ENCODE results near the gene TIMM23.
"Not testable (repeated sequence)": the region's sequence is repeated elsewhere in the genome, so short reads cannot be mapped to it uniquely, and the experiment has no call there.

The TIMM23 gene

DNA sequence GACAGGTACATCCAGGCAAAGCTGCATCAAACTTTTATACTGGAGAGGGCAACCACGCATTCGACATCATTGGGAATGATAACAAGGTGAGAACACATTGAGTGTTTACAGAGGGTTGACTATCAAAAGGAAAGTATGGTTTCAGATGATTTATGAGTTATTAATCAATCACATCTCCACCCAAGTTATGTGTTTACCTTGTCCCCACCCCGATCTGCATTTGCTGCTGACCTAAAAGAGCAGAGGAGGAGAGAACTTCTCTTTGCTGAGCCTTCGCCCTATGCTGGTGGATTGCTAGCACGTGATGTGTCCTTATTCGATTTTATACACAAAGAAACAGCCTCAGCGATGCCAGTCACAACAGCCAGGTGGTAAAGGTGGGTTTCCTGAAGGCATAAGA is 74.0 kb downstream of the TIMM23 start, which contains the start of gene MSMB:
Gene MSMB, minus strand, starts transcription at position 9 of the 400 bp plus-strand sequence. CDS start 32 bp downstream, outside the sequence.
- no peaks in the 10 kb centered on the region for H3K4me1 Mint-ChIP-seq (ENCODE audit: low read depth)
- no peak within 1 kb of the TSS for H3K27ac Mint-ChIP-seq
- H3K36me3 Mint-ChIP-seq (ENCODE audit: low read depth): no peaks in the 10 kb centered on the region
- H3K9me3 Mint-ChIP-seq: no peaks in the 10 kb centered on the region
- H3K4me3 Mint-ChIP-seq: no peak within 1 kb of the TSS
- H3K27me3 Mint-ChIP-seq (ENCODE audit: low read depth): peaks cover 21% of the 10 kb centered on the region

DNA sequence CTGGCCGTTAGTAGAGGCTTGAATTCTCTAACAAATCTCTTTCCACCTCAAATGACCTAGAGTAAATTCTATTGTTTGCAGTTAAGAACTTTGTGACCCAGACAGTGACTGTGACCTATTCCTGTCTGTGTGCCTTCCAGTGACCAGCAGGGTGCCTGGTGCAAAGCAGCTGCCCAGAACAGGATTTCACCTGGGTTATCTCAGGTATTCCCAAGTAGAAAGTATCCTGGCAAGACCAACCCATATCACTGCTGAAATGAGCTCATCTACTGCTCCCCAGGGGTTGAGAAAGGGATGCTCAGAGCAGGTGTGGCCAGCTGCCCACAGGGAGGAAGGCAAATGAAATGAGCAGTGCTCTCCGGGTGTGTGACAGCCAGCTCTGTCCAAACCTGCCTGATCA is 75.9 kb downstream of the TIMM23 start:
- no peaks in the 10 kb centered on the region for H3K36me3 Mint-ChIP-seq (ENCODE audit: low read depth)
- no peak overlapping the region for H3K4me3 Mint-ChIP-seq
- no peaks in the 10 kb centered on the region for H3K9me3 Mint-ChIP-seq

DNA sequence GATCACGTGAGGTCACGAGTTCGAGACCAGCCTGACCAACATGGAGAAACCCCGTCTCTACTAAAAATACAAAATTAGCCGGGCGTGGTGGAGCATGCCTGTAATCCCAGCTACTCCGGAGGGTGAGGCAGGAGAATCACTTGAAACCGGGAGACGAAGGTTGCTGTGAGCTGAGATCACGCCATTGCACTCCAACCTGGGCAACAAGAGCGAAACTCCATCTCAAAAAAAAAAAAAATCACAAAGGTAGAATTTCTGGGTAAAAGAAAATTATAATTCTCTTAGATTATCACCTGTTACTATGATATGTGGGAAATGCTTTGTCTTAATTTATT is 77.2 kb downstream of the TIMM23 start:
- H3K36me3 Mint-ChIP-seq (ENCODE audit: low read depth); H3K4me1 Mint-ChIP-seq (ENCODE audit: low read depth); H3K27ac Mint-ChIP-seq; H3K9me3 Mint-ChIP-seq; H3K4me3 Mint-ChIP-seq: not testable (repeated sequence)
- peaks cover 17% of the 10 kb centered on the region for H3K27me3 Mint-ChIP-seq (ENCODE audit: low read depth)

More for the DNA sequence above, 75.9 kb downstream of the TIMM23 start:
- Mint-ChIP-seq H3K27me3 (ENCODE audit: low read depth) (peaks cover 20% of the 10 kb centered on the region), H3K27ac (no peak overlapping the region), H3K4me1 (ENCODE audit: low read depth) (no peaks in the 10 kb centered on the region)

- Mint-ChIP-seq H3K9me3 (no peaks in the 10 kb centered on the region), H3K27me3 (ENCODE audit: low read depth) (peaks cover 17% of the 10 kb centered on the region), H3K4me3 (no peak overlapping the region), H3K27ac (no peak overlapping the region), H3K36me3 (ENCODE audit: low read depth) (no peaks in the 10 kb centered on the region), H3K4me1 (ENCODE audit: low read depth) (peaks cover 3% of the 10 kb centered on the region)
These were observed 78.8 kb downstream of the TIMM23 start for GRCh38 chr10:46050941-46051623.

- H3K36me3 Mint-ChIP-seq (ENCODE audit: low read depth): no peaks in the 10 kb centered on the region
- peaks cover 3% of the 10 kb centered on the region for H3K4me1 Mint-ChIP-seq (ENCODE audit: low read depth)
- no peak overlapping the region for H3K4me3 Mint-ChIP-seq
- H3K27ac Mint-ChIP-seq: no peak overlapping the region
- H3K9me3 Mint-ChIP-seq: peaks cover 4% of the 10 kb centered on the region
- H3K27me3 Mint-ChIP-seq (ENCODE audit: low read depth): peaks cover 14% of the 10 kb centered on the region
These were observed 79.9 kb downstream of the TIMM23 start for GRCh38 chr10:46052057-46052790.

- Mint-ChIP-seq H3K27ac (no peak overlapping the region), H3K9me3 (peaks cover 8% of the 10 kb centered on the region), H3K36me3 (ENCODE audit: low read depth) (peaks cover 2% of the 10 kb centered on the region), H3K4me3 (no peak overlapping the region), H3K4me1 (ENCODE audit: low read depth) (peaks cover 3% of the 10 kb centered on the region), H3K27me3 (ENCODE audit: low read depth) (peaks cover 17% of the 10 kb centered on the region)
These were observed 80.6 kb downstream of the TIMM23 start for GRCh38 chr10:46052791-46053375.

Measured in T-helper 1 cell treated with Interleukin-12 subunit alpha and Interleukin-12 subunit beta and Interleukin-4 antibody, amounts not matched to agents 30 μg/mL and 1 μg/mL, for 36 hours (primary cell).